Hematopoietic multipotent progenitor cell (in vitro differentiated cells): ENCODE data around the gene PIKFYVE. TPM values are rescaled to one million over a fixed set of nuclear protein-coding genes. Genes with fewer than 3 reads are reported as not detected.
"Not testable (repeated sequence)": the region's sequence is repeated elsewhere in the genome, so short reads cannot be mapped to it uniquely, and the experiment has no call there.

Source experiments
- DNase-seq, 3 donors: peaks; one replicate each; pipeline ENCODE4 v3.0.0-alpha.2; 2011 to 2015; ENCODE audit warnings: low read depth in 2 of 3, low spot score in 2 of 3
- total RNA-seq: library from RNA; depleted of rRNA; stranded (reverse); fragments of >200 nt; gene quantifications from one replicate; pipeline ENCODE4 v1.2.3, GENCODE V29; 2012

Gene PIKFYVE
- total RNA-seq, 1 donor = 39.3 TPM

- DNase-seq = peak; percentile 87 to 95 (median 92)
These were observed 11.0 kb upstream of the PIKFYVE start, which contains the start of gene IDH1 for GRCh38 chr2:208254871-208255556. Gene IDH1 (minus strand): TSS chr2:208255071. CDS start chr2:208251551, 3,520 bp downstream.

GRCh38 chr2:208255557-208256106, 10.4 kb upstream of the PIKFYVE start:
- DNase-seq = no peak

GRCh38 chr2:208256192-208256782, 9.8 kb upstream of the PIKFYVE start:
- peak in 1 of 3 donors; percentile 15 for DNase-seq

GRCh38 chr2:208256849-208257813, 8.9 kb upstream of the PIKFYVE start:
- DNase-seq = not testable (repeated sequence)

- peak; percentile 21 to 51 (median 38) for DNase-seq
These were observed 669 bp upstream of the PIKFYVE start for GRCh38 chr2:208265371-208265800.

- DNase-seq = no peak
These were observed 468 bp downstream of the PIKFYVE start for GRCh38 chr2:208266553-208266893.

- no peak for DNase-seq
These were observed 881 bp downstream of the PIKFYVE start for GRCh38 chr2:208266936-208267335.

- not testable (repeated sequence) for DNase-seq
These were observed 1.5 kb downstream of the PIKFYVE start for GRCh38 chr2:208267526-208267925.

GRCh38 chr2:208268156-208268952, 2.3 kb downstream of the PIKFYVE start:
- peak in 1 of 3 donors; percentile 39 for DNase-seq

GRCh38 chr2:208269091-208269490, 3.0 kb downstream of the PIKFYVE start:
- DNase-seq = no peak

GRCh38 chr2:208274748-208275147, 8.7 kb downstream of the PIKFYVE start:
- DNase-seq = no peak

- DNase-seq = no peak
These were observed 12.5 kb downstream of the PIKFYVE start for GRCh38 chr2:208278549-208278948.

- DNase-seq = no peak
These were observed 13.2 kb downstream of the PIKFYVE start for GRCh38 chr2:208279236-208279635.

GRCh38 chr2:208280234-208280633, 14.2 kb downstream of the PIKFYVE start:
- no peak for DNase-seq

GRCh38 chr2:208280933-208281332, 14.9 kb downstream of the PIKFYVE start:
- no peak for DNase-seq

- peak in 2 of 3 donors; percentile 44 to 75 for DNase-seq
These were observed 19.8 kb downstream of the PIKFYVE start for GRCh38 chr2:208285853-208286252.

GRCh38 chr2:208294482-208295024, 28.5 kb downstream of the PIKFYVE start:
- no peak for DNase-seq

GRCh38 chr2:208295834-208296233, 29.8 kb downstream of the PIKFYVE start:
- no peak for DNase-seq

- DNase-seq = no peak
These were observed 30.6 kb downstream of the PIKFYVE start for GRCh38 chr2:208296610-208297009.

GRCh38 chr2:208297961-208298360, 31.9 kb downstream of the PIKFYVE start:
- DNase-seq = peak in 1 of 3 donors; percentile 34
